ENCODE measurements around the gene RAB19. TPM values are rescaled to one million over a fixed set of nuclear protein-coding genes. Genes with fewer than 3 reads are reported as not detected.
"Not testable (repeated sequence)": the region's sequence is repeated elsewhere in the genome, so short reads cannot be mapped to it uniquely, and the experiment has no call there.

The RAB19 gene
- total RNA-seq, 2 donors from 2014 or later: 1.9 to 2.4 TPM

- Mint-ChIP-seq H3K27ac (no peak overlapping the region), H3K9me3 (no peaks in the 10 kb centered on the region), H3K36me3 (peaks cover 27% of the 10 kb centered on the region), H3K27me3 (no peaks in the 10 kb centered on the region), H3K4me3 (no peak overlapping the region), H3K4me1 (ENCODE audit: low read depth in 2 of 2) (peaks cover 30 to 39% of the 10 kb centered on the region in 2 donors)
- DNase-seq (ENCODE audit: low spot score) (no peak), ATAC-seq (no peak)
Observed at GRCh38 chr7:140453273-140453672, 49.4 kb downstream of the RAB19 start.

- H3K9me3 Mint-ChIP-seq; H3K27me3 Mint-ChIP-seq; DNase-seq (ENCODE audit: low spot score); H3K4me3 Mint-ChIP-seq: not testable (repeated sequence)
- Mint-ChIP-seq H3K4me1 (ENCODE audit: low read depth in 2 of 2) (peaks cover 34 to 39% of the 10 kb centered on the region in 2 donors), H3K27ac (peak overlapping the region; percentile 3 to 72), H3K36me3 (peaks cover 27% of the 10 kb centered on the region)
- ATAC-seq: peak in 1 of 2 donors; percentile 68
Observed at GRCh38 chr7:140453785-140454656, 50.2 kb downstream of the RAB19 start.

- H3K27ac Mint-ChIP-seq: peak overlapping the region; percentile 3 to 72
- H3K4me3 Mint-ChIP-seq: no peak overlapping the region
- peak in 1 of 2 donors; percentile 24 for ATAC-seq
- no peak for DNase-seq (ENCODE audit: low spot score)
- no peaks in the 10 kb centered on the region for H3K27me3 Mint-ChIP-seq
- peaks cover 35 to 39% of the 10 kb centered on the region in 2 donors for H3K4me1 Mint-ChIP-seq (ENCODE audit: low read depth in 2 of 2)
- H3K36me3 Mint-ChIP-seq: peaks cover 27% of the 10 kb centered on the region
- H3K9me3 Mint-ChIP-seq: no peaks in the 10 kb centered on the region
Observed at GRCh38 chr7:140454657-140455015, 50.8 kb downstream of the RAB19 start.

- Mint-ChIP-seq H3K4me1 (ENCODE audit: low read depth in 2 of 2) (peaks cover 35 to 39% of the 10 kb centered on the region in 2 donors), H3K4me3 (no peak overlapping the region), H3K9me3 (no peaks in the 10 kb centered on the region), H3K27me3 (no peaks in the 10 kb centered on the region), H3K36me3 (peaks cover 27% of the 10 kb centered on the region), H3K27ac (no peak overlapping the region)
- DNase-seq (ENCODE audit: low spot score) (no peak), ATAC-seq (no peak)
Observed at GRCh38 chr7:140455743-140456142, 51.9 kb downstream of the RAB19 start.

- H3K27ac Mint-ChIP-seq: no peak overlapping the region
- H3K27me3 Mint-ChIP-seq: no peaks in the 10 kb centered on the region
- no peak overlapping the region for H3K4me3 Mint-ChIP-seq
- DNase-seq (ENCODE audit: low spot score) (no peak), ATAC-seq (no peak)
- peaks cover 27% of the 10 kb centered on the region for H3K36me3 Mint-ChIP-seq
- peaks cover 30 to 33% of the 10 kb centered on the region in 2 donors for H3K4me1 Mint-ChIP-seq (ENCODE audit: low read depth in 2 of 2)
- H3K9me3 Mint-ChIP-seq: no peaks in the 10 kb centered on the region
Observed at GRCh38 chr7:140456551-140457051, 52.7 kb downstream of the RAB19 start.

GRCh38 chr7:140458201-140458600 is 54.3 kb downstream of the RAB19 start:
- Mint-ChIP-seq H3K9me3 (no peaks in the 10 kb centered on the region), H3K27me3 (no peaks in the 10 kb centered on the region), H3K27ac (no peak overlapping the region), H3K4me3 (no peak overlapping the region), H3K4me1 (ENCODE audit: low read depth in 2 of 2) (peaks cover 22 to 29% of the 10 kb centered on the region in 2 donors), H3K36me3 (peaks cover 21% of the 10 kb centered on the region)
- ATAC-seq (no peak), DNase-seq (ENCODE audit: low spot score) (no peak)

GRCh38 chr7:140458916-140459315 is 55.1 kb downstream of the RAB19 start:
- no peak overlapping the region for H3K4me3 Mint-ChIP-seq
- peaks cover 21% of the 10 kb centered on the region for H3K36me3 Mint-ChIP-seq
- H3K9me3 Mint-ChIP-seq: no peaks in the 10 kb centered on the region
- no peaks in the 10 kb centered on the region for H3K27me3 Mint-ChIP-seq
- ATAC-seq: no peak
- DNase-seq (ENCODE audit: low spot score): no peak
- H3K4me1 Mint-ChIP-seq (ENCODE audit: low read depth in 2 of 2): peaks cover 19 to 31% of the 10 kb centered on the region in 2 donors
- no peak overlapping the region for H3K27ac Mint-ChIP-seq

- no peak overlapping the region for H3K4me3 Mint-ChIP-seq
- H3K36me3 Mint-ChIP-seq: no peaks in the 10 kb centered on the region
- ATAC-seq: no peak
- H3K9me3 Mint-ChIP-seq: no peaks in the 10 kb centered on the region
- no peaks in the 10 kb centered on the region for H3K27me3 Mint-ChIP-seq
- H3K27ac Mint-ChIP-seq: no peak overlapping the region
- no peak for DNase-seq (ENCODE audit: low spot score)
- peaks cover 5 to 17% of the 10 kb centered on the region in 2 donors for H3K4me1 Mint-ChIP-seq (ENCODE audit: low read depth in 2 of 2)
Observed at GRCh38 chr7:140463111-140463510, 59.3 kb downstream of the RAB19 start.

GRCh38 chr7:140475747-140476333 is 72.0 kb downstream of the RAB19 start:
- H3K9me3 Mint-ChIP-seq: no peaks in the 10 kb centered on the region
- H3K27ac Mint-ChIP-seq: peak overlapping the region in 1 of 2 donors; percentile 90
- peaks cover 16 to 41% of the 10 kb centered on the region in 2 donors for H3K4me1 Mint-ChIP-seq (ENCODE audit: low read depth in 2 of 2)
- H3K4me3 Mint-ChIP-seq: no peak overlapping the region
- no peaks in the 10 kb centered on the region for H3K36me3 Mint-ChIP-seq
- no peak for ATAC-seq
- no peak for DNase-seq (ENCODE audit: low spot score)
- H3K27me3 Mint-ChIP-seq: no peaks in the 10 kb centered on the region

GRCh38 chr7:140476698-140477261 is 72.9 kb downstream of the RAB19 start:
- Mint-ChIP-seq H3K4me3 (peak overlapping the region; percentile 90), H3K36me3 (no peaks in the 10 kb centered on the region), H3K27ac (peak overlapping the region; percentile 21 to 90), H3K27me3 (no peaks in the 10 kb centered on the region), H3K9me3 (no peaks in the 10 kb centered on the region), H3K4me1 (ENCODE audit: low read depth in 2 of 2) (peaks cover 13 to 38% of the 10 kb centered on the region in 2 donors)
- no peak for DNase-seq (ENCODE audit: low spot score)
- no peak for ATAC-seq

Other genes with a start within 250 kb of the RAB19 start
- 10 to 100 TPM; 12.6 to 14.5 TPM for gene KDM7A, start 227.1 kb upstream of the RAB19 start, total RNA-seq
- 10 to 100 TPM; 26.3 to 51.5 TPM for gene SLC37A3, start 5.5 kb upstream of the RAB19 start, total RNA-seq
- gene MKRN1, start 75.4 kb downstream of the RAB19 start, total RNA-seq: 10 to 100 TPM; 46.5 to 97.9 TPM
- gene DENND2A, start 236.8 kb downstream of the RAB19 start, total RNA-seq: not detected